ENCODE measurements around the gene UBE2B. TPM values are rescaled to one million over a fixed set of nuclear protein-coding genes. Genes with fewer than 3 reads are reported as not detected.

Gene UBE2B
- total and polyA plus RNA-seq, 10 of the 15 experiments (the other 5 are each of a cell fraction or from before 2014, with no cell fraction given) = 10.8 to 179 (median 61.3) TPM

GRCh38 chr5:134396274-134396673 is 24.9 kb downstream of the UBE2B start:
- ChIA-PET RAD21 (ENCODE audit: unreplicated experiment) (interaction anchor here (1.0 kb wide), 1 partner anchor 12 kb away, joined by 5 read pairs; no protein-coding TSS in a partner anchor), POLR2A (interaction anchor here (1.8 kb wide), 1 partner anchor 16 kb away, joined by 5 read pairs; the partner anchor contains the start of gene CDKN2AIPNL), CTCF (interaction anchor here (1.1 to 1.4 kb wide), 3 partner anchors 12 to 182 kb away, joined by 3 to 4 read pairs (median 4); no protein-coding TSS in a partner anchor), SMC1A (ENCODE audit: uncharacterized antibody, unreplicated experiment) (interaction anchor here (0.8 to 3.8 kb wide), 4 partner anchors 10 to 24 kb away, joined by 3 to 11 read pairs (median 6); partner anchors contain the start of gene UBE2B)
- no peak overlapping the region for H3K4me2 ChIP-seq (ENCODE audit: control insufficient read depth, insufficient read depth)
- H3K9ac ChIP-seq (ENCODE audit: control insufficient read depth, insufficient read depth, low read length) = no peak overlapping the region
- peaks cover 2 to 15% of the 10 kb centered on the region in 2 experiments; a peak in 3 of 4 replicates for H3K36me3 ChIP-seq (ENCODE audit: control insufficient read depth in 2 of 2, insufficient read depth in 2 of 2, low read length in 1 of 2)
- H3K27ac ChIP-seq (ENCODE audit: control insufficient read depth, insufficient read depth) = no peak overlapping the region
- H4K20me1 ChIP-seq (ENCODE audit: control insufficient read depth, insufficient read depth) = no peaks in the 10 kb centered on the region
- H3K79me2 ChIP-seq (ENCODE audit: control insufficient read depth, insufficient read depth, low read length) = no peaks in the 10 kb centered on the region
- WGBS (ENCODE audit: insufficient coverage, insufficient replicate concordance, low lambda C conversion rate, missing lambda C conversion rate) = 75% methylated on average over 4 of the region's 4 CpGs
- no peak overlapping the region for H2AFZ ChIP-seq (ENCODE audit: control insufficient read depth, low read depth, low read length)
- intact Hi-C loops (cut with micrococcal nuclease; ENCODE audit: unreplicated experiment) (no loop called here), in situ Hi-C loops (cut with MboI) (no loop called here)
- no peak for TF ChIP-seq BACH1 (IDR thresholded peaks at IDR 0.05; ENCODE audit: borderline replicate concordance)
- no peak for TF ChIP-seq HDGF (IDR thresholded peaks at IDR 0.05)
- TF ChIP-seq NFYA (IDR thresholded peaks at IDR 0.05; ENCODE audit: borderline replicate concordance, low read depth, low read length) = no peak
- TF ChIP-seq KAT2A (conservative IDR thresholded peaks at IDR 0.05; ENCODE audit: control insufficient read depth, low read depth, low read length) = no peak
- TF ChIP-seq ZBED1 (IDR thresholded peaks at IDR 0.05; ENCODE audit: borderline replicate concordance) = no peak
- TF ChIP-seq SPI1 (IDR thresholded peaks at IDR 0.05; ENCODE audit: borderline replicate concordance, insufficient read depth, low read depth, low read length) = no peak
- no peak for TF ChIP-seq MXI1 (IDR thresholded peaks at IDR 0.05; ENCODE audit: low read depth, low read length)
- no peak for TF ChIP-seq NR2F1 (conservative IDR thresholded peaks at IDR 0.05)
- TF ChIP-seq, protein P1, sequence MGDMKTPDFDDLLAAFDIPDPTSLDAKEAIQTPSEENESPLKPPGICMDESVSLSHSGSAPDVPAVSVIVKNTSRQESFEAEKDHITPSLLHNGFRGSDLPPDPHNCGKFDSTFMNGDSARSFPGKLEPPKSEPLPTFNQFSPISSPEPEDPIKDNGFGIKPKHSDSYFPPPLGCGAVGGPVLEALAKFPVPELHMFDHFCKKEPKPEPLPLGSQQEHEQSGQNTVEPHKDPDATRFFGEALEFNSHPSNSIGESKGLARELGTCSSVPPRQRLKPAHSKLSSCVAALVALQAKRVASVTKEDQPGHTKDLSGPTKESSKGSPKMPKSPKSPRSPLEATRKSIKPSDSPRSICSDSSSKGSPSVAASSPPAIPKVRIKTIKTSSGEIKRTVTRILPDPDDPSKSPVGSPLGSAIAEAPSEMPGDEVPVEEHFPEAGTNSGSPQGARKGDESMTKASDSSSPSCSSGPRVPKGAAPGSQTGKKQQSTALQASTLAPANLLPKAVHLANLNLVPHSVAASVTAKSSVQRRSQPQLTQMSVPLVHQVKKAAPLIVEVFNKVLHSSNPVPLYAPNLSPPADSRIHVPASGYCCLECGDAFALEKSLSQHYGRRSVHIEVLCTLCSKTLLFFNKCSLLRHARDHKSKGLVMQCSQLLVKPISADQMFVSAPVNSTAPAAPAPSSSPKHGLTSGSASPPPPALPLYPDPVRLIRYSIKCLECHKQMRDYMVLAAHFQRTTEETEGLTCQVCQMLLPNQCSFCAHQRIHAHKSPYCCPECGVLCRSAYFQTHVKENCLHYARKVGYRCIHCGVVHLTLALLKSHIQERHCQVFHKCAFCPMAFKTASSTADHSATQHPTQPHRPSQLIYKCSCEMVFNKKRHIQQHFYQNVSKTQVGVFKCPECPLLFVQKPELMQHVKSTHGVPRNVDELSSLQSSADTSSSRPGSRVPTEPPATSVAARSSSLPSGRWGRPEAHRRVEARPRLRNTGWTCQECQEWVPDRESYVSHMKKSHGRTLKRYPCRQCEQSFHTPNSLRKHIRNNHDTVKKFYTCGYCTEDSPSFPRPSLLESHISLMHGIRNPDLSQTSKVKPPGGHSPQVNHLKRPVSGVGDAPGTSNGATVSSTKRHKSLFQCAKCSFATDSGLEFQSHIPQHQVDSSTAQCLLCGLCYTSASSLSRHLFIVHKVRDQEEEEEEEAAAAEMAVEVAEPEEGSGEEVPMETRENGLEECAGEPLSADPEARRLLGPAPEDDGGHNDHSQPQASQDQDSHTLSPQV (IDR thresholded peaks at IDR 0.05) = no peak
- TF ChIP-seq RB1 (IDR thresholded peaks at IDR 0.05; ENCODE audit: borderline replicate concordance) = no peak
- TF ChIP-seq, protein P2, sequence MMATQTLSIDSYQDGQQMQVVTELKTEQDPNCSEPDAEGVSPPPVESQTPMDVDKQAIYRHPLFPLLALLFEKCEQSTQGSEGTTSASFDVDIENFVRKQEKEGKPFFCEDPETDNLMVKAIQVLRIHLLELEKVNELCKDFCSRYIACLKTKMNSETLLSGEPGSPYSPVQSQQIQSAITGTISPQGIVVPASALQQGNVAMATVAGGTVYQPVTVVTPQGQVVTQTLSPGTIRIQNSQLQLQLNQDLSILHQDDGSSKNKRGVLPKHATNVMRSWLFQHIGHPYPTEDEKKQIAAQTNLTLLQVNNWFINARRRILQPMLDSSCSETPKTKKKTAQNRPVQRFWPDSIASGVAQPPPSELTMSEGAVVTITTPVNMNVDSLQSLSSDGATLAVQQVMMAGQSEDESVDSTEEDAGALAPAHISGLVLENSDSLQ (IDR thresholded peaks at IDR 0.05) = no peak
- no peak for TF ChIP-seq SIN3A (IDR thresholded peaks at IDR 0.05; ENCODE audit: low read depth, low read length)
- TF ChIP-seq SRF (IDR thresholded peaks at IDR 0.05; ENCODE audit: low read depth in 2 of 2, low read length in 2 of 2) = no peak
- no peaks in the 10 kb centered on the region for H3K9me3 ChIP-seq (replicated peaks; ENCODE audit: control insufficient read depth, insufficient read depth, low read length)
- no peaks in the 10 kb centered on the region for H3K4me1 ChIP-seq (ENCODE audit: control insufficient read depth, insufficient read depth, low read length)
- DNase-seq (ENCODE audit: low read depth, low spot score) (no peak), FAIRE-seq (no peak), ATAC-seq (no peak)
- H3K4me3 ChIP-seq = no peak overlapping the region
- H3K27me3 ChIP-seq (replicated peaks in 1 of 2; ENCODE audit: control insufficient read depth in 2 of 2, insufficient read depth in 2 of 2, low read length in 1 of 2) = no peaks in the 10 kb centered on the region
- no TSS peak for BruUV-seq (replicated peaks)

All from GM12878 (cell line).